ENCODE data around the gene UBN1.
"Not testable (repeated sequence)": the region's sequence is repeated elsewhere in the genome, so short reads cannot be mapped to it uniquely, and the experiment has no call there.

Gene UBN1

DNA sequence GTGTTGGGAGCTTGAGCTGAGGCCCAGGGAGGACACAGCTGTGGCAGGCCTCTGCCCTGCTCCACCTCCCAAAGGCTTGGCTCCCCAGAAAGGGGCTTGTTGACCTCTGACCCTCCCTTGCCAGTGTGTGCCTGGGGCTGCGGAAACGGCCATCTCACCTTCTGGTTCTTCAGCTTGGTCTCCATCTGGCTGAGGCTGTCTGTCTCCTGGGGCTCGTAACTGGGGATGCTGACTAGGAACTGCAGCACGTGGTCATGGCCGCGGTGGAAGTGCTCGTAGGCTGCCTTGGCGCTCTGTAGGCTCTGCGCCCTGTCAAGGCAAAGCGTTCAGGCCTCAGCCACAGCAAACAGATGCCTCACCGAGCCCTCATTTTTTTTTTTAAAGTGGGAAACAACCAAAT lies 42.7 kb downstream of the UBN1 start:
- no peak for DNase-seq

DNA sequence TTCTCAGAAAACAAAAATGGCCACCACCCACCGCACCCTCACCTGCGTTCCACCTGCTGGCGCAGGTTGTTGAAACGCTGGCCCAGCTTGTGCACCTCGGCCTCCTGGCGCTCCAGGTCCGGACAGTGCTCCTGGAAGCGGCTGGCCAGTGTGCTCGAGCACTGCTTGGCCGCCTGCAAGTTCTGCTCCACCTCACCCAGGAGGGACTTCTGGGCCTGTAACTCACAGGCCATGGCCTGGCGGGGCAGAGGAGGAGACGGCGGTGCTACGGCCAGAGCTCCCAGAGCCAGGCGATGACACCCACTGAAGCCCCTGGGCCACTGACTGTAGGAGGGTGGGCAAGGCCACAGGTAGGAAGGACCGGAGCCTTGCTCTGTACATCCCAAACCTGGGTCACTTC lies 43.4 kb downstream of the UBN1 start:
- no peak for DNase-seq

DNA sequence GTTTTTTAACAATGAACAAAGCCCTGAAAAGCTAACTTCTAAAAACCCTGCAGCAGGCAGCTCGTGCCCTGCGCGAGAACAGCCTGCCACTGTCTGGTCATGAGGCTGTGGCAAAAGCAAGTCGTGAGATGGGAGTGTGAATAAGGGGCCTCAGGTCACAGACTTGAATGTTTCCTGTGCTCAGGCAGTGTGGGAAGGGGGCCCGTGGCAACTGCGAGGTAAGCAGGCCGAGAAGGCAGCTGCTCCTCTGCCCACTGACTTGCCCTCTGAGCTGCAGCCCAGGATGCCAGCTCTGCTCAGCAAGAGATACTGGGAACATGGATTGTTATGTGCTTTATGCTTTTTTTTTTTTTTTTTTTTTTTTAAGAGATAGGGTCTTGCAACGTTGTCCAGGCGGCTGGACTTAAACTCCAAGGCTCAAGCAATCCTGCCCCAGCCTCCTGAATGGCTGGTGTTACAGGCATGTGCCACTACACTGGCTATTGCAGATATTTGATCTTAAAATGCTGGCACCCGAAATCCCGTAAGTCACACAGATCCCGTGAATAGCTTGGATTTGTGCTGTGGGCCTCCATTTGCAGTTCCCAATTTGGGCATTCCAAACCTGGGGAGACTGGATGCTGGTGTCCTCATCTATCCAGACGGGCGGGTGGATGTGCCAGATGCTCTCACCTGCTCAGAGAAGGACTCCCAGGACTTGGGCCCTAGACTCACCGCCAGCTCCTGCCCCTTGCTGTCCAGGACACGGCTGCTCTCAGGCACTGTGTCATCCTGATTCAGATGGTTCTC lies 44.0 kb downstream of the UBN1 start:
- no peak for DNase-seq

DNA sequence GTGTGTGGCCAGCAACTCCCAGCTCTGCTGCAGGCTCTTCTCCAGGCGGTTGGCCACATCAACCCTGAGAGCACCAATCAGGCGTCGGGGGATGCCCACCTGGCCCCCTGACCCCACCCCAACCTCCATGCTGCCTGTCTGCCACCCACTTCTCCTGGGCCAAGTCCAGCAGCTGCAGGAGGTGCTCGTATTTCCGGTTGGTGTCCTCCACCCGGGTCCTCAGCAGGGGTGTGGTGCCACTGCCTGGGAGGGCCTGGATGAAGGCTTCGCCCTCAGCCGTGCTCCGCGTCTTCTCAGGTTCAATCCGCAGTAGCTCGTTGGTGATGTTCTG lies 44.6 kb downstream of the UBN1 start:
- DNase-seq: no peak

DNA sequence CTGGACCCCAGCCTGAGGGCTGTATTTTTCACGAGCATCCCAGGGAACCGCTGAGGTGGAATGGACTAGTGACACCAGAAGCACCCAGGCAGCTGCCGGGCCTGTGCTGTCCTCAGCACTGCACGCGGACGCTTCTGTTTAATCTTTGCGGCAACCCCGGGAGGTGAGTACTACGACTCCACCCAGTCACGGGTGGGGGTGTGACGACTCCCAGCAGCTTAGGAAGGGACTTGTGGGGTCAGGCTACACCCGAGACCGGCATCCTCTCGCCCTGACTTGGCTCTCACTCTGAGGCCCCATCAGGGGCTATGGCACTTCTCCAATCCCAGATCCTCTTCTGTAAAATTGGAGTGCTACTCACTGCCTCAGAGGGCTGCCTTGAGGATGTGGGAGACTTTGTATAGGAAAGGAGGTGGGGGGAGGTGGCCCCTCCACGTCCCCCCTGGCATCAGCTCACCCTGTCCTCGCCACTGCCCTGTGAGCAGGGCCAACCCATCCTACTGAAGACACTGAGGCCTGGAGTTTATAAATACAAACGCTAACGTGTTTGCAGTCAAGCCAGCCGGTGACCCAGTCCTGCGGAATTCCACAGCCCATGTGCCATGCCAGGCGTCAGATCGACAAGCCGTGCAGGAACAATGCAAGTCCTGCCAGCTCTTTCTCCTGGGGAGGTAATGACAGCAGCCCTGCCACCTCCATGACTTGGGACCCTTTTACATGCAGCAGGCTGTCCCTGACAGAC lies 45.3 kb downstream of the UBN1 start:
- DNase-seq: no peak

DNA sequence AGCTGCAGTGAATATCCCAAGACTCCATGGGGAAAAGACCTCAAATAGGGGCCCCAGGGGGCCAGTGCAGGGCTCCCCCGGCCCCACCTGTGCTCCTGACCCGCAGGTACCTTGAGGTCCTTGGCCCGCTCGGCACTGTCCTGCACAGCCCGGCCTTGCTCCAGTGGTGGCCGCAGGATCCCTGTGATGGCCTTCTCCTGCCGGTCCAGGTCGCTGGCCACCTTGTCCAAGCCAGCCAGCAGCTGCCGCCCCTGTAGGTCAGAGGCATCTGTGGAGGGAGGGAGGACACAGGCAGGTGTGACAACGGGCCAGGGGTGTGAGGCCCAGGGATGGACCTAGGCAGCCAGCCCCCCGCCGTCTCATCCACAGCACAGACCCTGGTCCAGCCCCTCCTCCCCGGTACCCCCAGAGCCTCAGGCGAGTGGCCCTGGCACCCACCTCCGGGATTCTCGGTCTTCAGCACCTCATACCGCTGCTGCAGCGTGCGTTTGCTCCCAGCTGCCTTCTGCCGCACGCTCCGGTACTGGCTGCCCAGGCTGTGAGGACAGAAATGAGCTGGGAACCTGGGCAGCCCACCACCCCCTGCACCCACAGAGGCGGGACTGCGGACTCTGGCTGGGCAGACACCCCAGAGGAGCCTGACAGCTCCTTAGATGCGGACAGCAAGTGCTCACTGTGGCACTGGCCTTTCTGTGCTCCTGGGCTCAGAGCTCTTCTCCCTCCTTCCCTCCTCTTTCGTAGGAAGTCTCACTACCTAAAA lies 46.0 kb downstream of the UBN1 start:
- DNase-seq: no peak

DNA sequence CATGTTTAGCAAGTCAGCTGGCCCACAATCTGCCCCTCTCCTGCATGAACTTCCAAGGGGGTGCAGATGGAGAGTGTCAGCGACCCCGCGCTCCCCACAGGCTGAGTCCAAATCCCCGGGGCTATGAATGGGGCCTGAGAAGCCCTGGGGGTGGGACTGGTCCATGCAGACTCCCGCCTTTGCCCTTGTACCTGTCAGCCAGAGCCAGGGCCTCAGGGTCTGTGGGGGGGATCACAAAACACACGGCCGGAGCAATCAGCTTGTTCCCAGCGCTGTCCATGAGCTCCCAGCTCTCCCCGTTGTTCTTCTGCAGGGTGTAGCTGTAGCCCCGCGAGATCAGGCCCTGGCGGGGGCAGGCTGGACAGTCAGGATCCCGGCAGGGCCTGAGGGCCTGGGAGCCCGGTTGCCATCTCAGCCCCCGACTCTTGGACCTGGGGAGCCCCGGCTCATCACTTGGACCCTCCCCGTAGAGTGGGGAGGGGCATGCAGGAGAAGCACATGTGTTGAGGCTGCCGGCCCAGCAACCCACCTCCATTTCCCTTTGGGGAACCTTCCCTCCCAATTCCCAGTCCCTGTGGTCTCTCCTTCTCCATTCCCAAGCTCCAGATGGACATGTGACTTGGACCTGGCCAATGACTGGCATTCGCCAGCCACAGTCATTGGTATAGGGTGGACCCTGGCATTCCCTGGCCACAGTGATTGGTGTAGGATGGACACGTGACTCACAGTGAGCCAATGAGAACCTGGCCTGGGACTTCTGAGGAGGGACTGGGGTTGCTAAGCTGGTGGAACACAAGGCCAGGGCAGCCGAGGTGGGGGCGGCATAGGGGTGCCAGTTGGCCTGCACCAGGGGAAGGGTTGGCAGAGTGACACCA lies 47.2 kb downstream of the UBN1 start:
- DNase-seq: no peak

DNA sequence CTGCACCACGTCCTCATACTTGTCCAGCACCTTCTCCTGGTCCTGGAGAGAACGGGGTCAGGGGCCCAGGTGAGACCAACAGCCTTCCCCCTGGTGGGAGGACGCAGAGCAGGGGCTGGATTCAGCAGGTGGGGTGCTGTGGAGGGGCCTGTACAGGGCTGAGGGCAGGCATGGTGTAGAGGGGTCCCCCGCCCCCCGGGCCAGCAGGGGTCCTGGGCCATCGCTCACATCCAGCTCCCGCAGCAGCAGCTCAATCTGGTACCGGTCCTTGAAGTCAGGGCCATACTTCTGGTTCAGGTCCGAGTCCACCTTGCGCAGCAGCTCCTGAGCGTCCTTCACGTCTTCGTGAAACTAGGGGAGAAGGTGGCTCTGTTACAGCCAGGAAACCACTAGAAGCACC lies 48.1 kb downstream of the UBN1 start:
- DNase-seq: no peak

DNA sequence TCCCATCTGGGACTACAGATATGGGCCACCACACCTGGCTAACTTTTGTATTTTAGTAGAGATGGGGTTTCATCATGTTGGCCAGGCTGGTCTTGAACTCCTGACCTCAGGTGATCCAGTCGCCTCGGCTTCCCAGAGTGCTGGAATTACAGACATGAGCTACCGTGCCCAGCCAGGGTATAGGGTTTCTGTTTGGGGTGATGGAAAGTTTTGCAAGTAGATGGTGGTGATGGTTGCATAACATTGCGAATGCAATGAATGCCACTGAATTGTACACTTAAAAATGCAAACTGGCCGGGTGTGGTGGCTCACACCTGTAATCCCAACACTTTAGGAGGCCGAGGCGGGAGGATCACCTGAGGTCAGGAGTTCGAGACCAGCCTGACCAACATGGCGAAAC lies 49.5 kb downstream of the UBN1 start:
- DNase-seq: not testable (repeated sequence)

DNA sequence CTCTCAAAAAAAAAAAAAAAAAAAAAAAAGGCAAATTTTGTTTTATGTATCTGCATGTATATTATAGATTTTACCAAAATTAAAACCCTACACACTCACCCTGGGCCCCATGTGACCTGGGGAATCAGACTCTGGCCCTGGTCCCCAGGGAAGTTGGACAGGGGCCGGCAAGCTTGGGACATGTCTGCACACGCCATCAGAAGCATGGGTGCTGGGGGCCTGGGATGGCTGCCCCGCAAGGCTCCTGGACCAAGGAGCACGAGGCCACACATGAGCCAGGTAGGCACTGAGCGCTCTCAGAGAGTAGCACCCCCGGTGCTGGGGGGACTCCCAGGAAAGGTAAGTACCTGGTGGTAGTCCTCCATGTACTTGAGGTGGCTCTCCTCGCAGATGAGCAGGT lies 50.0 kb downstream of the UBN1 start:
- no peak for DNase-seq

DNA sequence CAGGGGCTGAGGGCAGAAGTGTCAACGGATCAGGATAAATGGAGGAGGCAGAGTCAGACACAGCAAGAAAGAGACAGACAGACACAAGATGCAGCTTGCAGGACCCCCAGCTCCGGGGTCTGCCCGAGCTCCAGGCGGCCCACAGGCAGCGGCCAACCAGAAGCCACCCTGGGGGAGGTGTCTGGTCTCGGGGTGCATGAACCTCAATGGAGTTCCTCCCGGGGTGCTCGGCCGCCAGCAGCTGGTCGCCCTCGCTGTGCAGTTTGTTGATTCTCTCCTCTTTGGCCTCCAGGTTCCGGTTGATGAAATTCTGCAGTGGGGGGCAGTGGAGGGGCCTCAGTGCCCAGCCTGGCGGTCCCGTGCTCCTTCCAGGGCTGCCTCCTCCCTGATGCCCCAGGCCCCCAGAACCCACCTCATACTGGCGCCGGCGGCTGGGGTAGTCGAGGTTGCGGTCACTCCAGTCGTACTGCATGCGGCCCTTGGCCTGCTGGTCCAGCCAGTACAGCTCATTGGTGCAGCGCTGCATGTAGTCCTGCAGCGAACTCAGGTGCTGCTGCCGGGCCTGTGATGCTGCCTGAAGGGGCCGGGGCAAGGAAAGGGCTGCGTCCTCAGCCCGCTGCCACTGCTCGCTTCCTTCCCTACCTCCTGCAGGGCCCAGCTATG lies 51.7 kb downstream of the UBN1 start:
- no peak for DNase-seq

DNA sequence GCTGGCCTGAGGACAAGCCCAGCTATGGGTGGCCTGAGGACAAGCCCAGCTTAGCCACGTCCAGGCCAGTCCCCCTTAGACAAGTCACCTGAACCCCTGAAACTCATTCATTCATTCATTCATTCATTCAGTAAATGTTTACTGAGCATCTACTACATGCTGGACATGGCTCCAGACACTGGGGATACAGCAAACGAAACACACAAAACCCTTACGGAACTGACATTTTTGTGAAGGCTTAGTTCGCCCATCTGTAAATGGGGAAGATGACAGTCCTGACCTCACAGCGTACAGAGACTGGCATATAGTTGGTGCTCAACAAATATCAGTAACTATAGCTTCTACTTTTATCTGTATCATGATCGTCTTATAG lies 52.2 kb downstream of the UBN1 start:
- no peak for DNase-seq

DNA sequence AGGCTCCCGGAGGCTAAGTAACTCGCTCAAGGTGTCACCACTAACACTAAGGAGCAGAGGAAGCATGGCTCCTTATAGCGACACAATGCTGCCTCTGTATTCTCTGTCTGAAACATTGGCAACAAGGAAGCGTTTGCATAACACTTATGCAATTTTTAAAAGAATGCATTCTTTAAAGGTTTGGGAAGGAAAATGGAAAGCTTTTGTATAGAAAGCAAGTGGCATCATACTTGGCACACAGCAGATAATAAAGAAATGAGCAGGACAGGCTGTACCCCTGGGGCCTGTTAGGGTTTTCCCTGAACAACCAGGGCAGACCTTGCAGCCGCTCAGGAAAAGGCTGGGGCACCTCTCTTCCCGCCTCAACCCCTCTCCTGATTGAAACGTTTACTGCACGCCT lies 52.8 kb downstream of the UBN1 start:
- DNase-seq: no peak

DNA sequence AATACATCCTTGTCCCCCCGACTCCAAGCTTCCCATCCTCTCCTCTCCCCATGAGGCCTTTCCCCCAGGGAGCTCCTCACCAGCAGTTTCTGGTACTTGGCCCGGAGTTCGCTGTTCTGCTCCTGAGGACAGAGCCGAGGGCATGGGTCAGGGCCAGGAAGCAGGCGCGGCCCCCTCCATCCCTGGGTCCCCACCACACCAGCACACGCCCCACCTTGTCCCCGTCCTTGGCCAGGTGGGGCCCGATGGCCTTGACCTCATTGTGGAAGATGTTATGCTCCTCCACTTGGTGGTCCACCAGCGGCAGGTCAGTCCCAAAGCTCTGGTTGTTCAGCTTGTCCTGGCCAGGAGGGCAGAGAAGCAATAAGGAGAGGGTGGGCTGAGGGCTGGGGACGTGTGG lies 53.5 kb downstream of the UBN1 start:
- DNase-seq: no peak

DNA sequence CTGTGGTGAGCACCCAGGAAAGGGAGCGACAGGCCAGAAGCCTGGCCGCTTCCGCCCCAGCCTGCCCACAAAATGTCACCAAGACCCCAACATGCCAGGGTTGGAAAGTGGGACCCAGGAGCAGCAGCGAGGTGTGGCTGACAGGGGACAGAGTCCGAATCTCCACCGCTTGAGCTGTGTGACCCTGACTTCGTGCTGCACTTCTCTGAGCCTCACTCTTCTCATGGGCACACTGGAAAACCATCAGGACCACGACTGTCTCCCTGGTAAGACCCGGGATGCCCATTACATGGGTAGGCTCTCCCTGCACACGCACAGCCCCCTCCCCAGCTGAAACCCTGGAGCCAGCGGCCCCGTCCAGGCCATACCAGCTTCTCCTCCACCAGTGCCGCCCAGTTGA lies 54.8 kb downstream of the UBN1 start:
- no peak for DNase-seq

DNA sequence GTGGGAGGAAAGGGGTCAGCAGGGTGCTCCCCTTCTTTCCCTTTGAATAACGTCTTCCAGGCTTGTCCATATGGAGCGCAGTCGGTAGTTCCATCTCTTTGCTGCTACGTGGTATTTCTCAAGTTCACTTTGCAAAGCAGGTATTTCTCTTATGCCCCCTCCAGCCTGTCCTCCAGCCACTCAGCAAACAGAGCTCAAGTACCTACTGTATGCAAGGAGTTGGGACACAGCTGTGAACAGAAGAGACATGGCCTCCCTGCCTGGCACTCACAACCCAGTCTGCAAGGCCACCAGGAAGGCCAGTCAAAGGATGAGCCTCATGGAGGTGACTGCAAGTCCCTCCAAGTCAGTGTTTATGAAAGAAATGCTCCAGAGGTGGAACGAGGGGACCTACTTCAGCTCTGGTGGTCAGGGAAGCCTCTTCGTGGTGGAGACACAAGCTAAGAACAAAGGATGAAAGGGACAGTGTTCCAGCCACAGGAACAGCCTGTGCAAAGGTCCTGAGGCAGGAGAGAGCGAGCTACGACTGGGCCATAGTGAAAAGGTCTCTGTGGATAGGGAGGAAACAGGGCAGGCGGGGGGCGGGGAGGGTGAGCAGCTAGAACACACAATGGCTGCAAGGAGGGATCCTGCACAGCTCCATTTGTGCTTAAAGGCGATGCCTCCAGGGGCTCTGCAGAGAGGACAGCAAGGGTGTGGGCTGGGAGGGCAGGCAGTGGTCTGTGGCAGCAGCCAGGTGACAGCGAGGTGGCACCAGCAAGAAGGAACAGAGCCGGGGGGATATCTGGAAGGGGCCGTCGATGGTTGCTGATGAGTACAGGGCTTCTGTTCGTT lies 57.0 kb downstream of the UBN1 start:
- no peak for DNase-seq

DNA sequence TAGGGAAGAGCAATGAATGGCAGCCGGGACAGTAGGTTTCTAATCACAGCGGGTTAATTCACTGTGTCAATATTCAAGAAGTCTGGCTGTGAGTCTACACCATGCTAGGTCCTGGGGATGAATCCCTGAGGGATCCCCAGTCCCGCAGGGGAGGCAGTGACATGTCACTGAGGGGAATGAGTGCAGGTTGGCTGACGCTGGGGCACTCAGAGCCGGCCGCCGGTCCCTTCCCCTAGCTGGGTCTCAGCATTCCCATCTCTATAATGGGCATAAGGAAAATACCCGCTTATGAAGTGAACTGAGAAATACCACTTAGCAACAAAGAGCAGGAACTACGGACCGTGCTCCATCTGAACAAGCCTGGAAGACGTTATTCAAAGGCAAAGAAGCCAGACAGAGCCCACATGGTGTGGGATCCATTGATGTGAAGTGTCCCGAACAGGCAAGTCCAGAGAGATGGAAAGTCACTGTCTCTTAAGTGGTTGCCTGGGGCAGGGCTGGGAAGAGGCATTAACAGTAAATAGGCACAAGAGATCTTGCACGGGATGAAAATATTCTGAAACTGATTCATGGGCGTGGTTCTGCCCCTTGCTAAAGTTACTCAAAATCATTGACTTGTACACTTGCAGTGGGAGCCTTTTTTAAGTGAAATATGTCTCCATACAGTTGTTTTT lies 57.8 kb downstream of the UBN1 start:
- DNase-seq: no peak

DNA sequence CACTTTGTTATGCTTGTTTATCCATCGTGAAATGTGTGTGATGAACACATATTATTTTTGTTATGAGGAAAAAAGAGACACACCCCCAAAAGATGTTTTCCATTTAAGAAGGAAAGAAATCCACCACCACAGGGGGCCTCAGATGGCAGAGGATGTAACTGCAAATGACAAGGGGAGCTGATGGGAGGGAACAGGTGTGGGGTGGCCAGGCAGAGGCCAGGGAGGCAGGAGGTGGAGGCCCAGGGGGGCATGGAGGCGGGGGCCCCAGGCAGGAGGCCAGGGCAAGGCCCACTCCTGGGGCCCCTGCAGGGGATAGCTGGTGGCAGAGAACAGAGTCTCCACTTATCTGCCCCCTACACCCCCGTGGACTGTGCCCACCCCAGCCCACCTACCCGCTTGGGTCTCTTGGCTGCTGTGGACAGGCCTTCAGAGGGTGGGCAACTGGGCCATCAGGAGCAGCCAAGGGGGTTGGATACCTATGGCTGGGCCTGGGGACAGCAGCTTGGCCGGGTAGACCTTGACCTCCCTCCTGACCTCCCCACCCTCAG lies 61.6 kb downstream of the UBN1 start:
- no peak for DNase-seq

DNA sequence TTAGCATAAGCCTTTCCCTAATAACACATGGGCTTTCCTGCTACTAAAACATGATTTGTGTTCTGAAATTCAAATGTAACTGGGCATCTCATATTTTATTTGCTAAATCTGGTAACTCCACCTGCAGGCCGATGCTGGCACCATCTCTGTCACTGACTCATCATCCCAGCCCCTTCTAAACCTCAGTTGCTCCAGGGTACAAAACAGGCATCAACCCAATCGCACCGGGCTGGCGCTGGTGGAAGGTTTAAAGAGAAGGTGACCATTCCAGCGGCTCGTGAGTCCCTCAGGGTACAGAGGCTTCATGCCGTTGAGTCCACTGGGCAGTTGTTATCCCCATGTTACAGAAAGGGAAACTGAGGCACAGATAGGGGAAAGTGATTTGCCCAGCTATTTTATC lies 62.5 kb downstream of the UBN1 start:
- no peak for DNase-seq

DNA sequence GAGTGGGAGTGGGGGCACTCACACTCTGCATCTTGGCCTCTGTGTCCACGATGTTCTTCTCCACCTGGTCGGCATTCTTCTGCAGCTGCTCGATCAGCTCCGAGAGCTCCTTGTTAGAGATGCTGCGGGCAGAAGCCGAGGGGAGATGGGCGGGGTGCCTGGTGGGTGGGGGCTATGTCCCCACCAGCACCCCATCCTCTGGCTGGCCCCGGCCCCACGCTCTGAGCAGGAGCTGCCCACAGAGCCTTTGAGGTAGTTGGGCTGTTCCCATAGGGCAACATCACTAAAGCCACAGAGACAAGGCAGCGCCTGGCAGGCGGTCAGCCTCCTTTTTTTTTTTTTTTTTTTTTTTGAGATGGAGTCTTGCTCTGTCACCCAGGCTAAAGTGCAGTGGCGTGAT lies 63.5 kb downstream of the UBN1 start:
- DNase-seq: no peak

DNA sequence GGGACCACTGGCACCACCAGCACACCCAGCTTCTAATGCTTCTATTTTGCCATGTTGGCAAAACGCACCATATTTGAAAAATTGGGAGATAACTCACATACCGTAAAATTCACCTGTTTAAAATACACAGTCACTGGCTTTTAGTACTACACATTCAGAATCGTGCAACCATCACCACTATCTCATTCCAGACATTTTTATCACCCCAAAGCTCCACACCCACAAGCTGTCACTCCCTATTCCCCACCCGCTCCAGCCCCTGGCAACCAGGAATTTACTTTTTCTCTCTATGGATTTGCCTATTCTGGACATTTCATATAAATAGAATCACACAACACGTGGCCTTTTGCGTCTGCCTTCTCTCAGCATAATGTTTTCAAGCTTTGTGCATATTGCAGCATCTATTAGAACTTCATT lies 64.7 kb downstream of the UBN1 start:
- DNase-seq: no peak
